ENCODE measurements around the gene ICAM5.
A peak's percentile ranks its signal among the peaks of the same experiment; 100 is the strongest.

DNA sequence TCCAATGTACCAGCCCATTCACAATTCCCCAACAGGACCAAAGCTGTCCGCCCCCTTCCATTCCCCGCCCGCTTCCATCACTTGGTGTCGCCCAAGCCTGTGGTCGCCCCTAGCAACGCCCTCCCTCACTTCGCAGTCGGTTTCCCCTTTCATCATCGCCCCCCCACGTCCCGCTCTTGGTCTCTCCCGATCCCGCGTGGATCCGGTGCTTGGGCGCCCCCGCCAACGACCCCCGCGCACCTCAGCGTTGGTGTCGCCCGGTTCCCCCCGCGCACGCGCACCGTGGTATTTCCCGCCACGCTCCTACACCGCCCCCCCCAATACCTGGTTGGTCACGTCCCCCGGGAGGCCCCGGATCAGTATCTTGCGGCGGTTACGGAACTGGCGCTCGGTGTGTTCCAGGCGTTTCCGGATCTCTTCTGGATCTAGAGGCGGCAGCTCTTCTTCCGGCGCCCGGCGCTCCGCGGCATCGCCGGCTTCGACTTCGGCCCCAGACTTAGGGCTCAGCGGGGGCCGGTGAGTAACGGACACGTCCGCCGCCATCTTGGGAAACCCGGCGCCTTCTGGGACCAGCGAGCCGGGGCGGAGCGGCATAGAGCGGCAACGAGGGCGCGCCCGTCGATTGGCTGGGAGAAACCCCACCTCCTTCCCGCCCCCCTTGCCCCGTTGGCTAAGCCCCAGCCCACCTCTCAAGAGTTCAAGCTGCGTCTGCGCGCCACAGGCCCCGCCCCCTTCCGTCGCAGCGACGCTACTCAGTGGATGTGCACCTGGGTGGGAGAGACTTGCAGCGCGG lies 43.4 kb downstream of the ICAM5 start, which contains the start of gene RAVER1:
- TF ChIP-seq, protein P1, sequence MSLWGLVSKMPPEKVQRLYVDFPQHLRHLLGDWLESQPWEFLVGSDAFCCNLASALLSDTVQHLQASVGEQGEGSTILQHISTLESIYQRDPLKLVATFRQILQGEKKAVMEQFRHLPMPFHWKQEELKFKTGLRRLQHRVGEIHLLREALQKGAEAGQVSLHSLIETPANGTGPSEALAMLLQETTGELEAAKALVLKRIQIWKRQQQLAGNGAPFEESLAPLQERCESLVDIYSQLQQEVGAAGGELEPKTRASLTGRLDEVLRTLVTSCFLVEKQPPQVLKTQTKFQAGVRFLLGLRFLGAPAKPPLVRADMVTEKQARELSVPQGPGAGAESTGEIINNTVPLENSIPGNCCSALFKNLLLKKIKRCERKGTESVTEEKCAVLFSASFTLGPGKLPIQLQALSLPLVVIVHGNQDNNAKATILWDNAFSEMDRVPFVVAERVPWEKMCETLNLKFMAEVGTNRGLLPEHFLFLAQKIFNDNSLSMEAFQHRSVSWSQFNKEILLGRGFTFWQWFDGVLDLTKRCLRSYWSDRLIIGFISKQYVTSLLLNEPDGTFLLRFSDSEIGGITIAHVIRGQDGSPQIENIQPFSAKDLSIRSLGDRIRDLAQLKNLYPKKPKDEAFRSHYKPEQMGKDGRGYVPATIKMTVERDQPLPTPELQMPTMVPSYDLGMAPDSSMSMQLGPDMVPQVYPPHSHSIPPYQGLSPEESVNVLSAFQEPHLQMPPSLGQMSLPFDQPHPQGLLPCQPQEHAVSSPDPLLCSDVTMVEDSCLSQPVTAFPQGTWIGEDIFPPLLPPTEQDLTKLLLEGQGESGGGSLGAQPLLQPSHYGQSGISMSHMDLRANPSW (CRISPR knock-in tag; IDR thresholded peaks at IDR 0.05) = no peak
- TF ChIP-seq, protein P2, sequence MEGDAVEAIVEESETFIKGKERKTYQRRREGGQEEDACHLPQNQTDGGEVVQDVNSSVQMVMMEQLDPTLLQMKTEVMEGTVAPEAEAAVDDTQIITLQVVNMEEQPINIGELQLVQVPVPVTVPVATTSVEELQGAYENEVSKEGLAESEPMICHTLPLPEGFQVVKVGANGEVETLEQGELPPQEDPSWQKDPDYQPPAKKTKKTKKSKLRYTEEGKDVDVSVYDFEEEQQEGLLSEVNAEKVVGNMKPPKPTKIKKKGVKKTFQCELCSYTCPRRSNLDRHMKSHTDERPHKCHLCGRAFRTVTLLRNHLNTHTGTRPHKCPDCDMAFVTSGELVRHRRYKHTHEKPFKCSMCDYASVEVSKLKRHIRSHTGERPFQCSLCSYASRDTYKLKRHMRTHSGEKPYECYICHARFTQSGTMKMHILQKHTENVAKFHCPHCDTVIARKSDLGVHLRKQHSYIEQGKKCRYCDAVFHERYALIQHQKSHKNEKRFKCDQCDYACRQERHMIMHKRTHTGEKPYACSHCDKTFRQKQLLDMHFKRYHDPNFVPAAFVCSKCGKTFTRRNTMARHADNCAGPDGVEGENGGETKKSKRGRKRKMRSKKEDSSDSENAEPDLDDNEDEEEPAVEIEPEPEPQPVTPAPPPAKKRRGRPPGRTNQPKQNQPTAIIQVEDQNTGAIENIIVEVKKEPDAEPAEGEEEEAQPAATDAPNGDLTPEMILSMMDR (IDR thresholded peaks at IDR 0.05 in 2 of 3, conservative IDR thresholded peaks at IDR 0.05 in 1 of 3; ENCODE audit: insufficient read depth in 2 of 3, low read depth in 1 of 3, low read length in 3 of 3) = no peak
- TF ChIP-seq ZNF133 (CRISPR knock-in tag; IDR thresholded peaks at IDR 0.05) (no peak), NRF1 (conservative IDR thresholded peaks at IDR 0.05 in 1 of 2, IDR thresholded peaks at IDR 0.05 in 1 of 2) (peak; percentile 93 to 94), CBFB (CRISPR knock-in tag; IDR thresholded peaks at IDR 0.05) (no peak), GTF2F1 (IDR thresholded peaks at IDR 0.05; ENCODE audit: low read depth, low read length) (peak; percentile 53; the same call in 1 of the 2 replicates), BRD9 (IDR thresholded peaks at IDR 0.05; ENCODE audit: low read depth, partially characterized antibody) (no peak), KLF10 (CRISPR knock-in tag; IDR thresholded peaks at IDR 0.05) (no peak)
- TF ChIP-seq, protein P3, sequence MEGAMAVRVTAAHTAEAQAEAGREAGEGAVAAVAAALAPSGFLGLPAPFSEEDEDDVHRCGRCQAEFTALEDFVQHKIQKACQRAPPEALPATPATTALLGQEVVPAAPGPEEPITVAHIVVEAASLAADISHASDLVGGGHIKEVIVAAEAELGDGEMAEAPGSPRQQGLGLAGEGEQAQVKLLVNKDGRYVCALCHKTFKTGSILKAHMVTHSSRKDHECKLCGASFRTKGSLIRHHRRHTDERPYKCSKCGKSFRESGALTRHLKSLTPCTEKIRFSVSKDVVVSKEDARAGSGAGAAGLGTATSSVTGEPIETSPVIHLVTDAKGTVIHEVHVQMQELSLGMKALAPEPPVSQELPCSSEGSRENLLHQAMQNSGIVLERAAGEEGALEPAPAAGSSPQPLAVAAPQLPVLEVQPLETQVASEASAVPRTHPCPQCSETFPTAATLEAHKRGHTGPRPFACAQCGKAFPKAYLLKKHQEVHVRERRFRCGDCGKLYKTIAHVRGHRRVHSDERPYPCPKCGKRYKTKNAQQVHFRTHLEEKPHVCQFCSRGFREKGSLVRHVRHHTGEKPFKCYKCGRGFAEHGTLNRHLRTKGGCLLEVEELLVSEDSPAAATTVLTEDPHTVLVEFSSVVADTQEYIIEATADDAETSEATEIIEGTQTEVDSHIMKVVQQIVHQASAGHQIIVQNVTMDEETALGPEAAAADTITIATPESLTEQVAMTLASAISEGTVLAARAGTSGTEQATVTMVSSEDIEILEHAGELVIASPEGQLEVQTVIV (CRISPR knock-in tag; IDR thresholded peaks at IDR 0.05; ENCODE audit: borderline replicate concordance) = no peak

All from K562 (cell line).